ENCODE results near the gene MCC. TPM values are rescaled to one million over a fixed set of nuclear protein-coding genes. Genes with fewer than 3 reads are reported as not detected.

The MCC gene
- total RNA-seq, 1 donor from 2014 or later, result 2.5 TPM

- Histone ChIP-seq H3K4me3 (no peak overlapping the region), H3K4me2 (no peak overlapping the region), H2AFZ (replicated peaks) (no peak overlapping the region), H3K9ac (no peak overlapping the region), H3K36me3 (no peaks in the 10 kb centered on the region), H3K27me3 (no peaks in the 10 kb centered on the region), H3K27ac (no peak overlapping the region), H3F3A (ENCODE audit: low read depth) (peaks cover 36% of the 10 kb centered on the region), H3K9me3 (ENCODE audit: low read depth) (no peaks in the 10 kb centered on the region), H4K20me1 (ENCODE audit: low read depth) (no peaks in the 10 kb centered on the region), H3K4me1 (peaks cover 48% of the 10 kb centered on the region), H3K79me2 (ENCODE audit: low read depth) (peaks cover 2% of the 10 kb centered on the region)
- TF ChIP-seq EZH2phosphoT487 (IDR thresholded peaks at IDR 0.05) (no peak), EZH2 (IDR thresholded peaks at IDR 0.05) (no peak), CTCF (IDR thresholded peaks at IDR 0.05) (no peak)
- no peak overlapping the region for H3K4me3 Mint-ChIP-seq
- H3K9me3 Mint-ChIP-seq, result peaks cover 3% of the 10 kb centered on the region
- peaks cover 25% of the 10 kb centered on the region for H3K4me1 Mint-ChIP-seq
- no peaks in the 10 kb centered on the region for H3K36me3 Mint-ChIP-seq
- H3K27ac Mint-ChIP-seq, result no peak overlapping the region
- DNase-seq (ENCODE audit: low spot score), result no peak
- no peaks in the 10 kb centered on the region for H3K27me3 Mint-ChIP-seq (ENCODE audit: insufficient read depth, low read depth)
These were observed 220.8 kb downstream of the MCC start for GRCh38 chr5:113267361-113267900.

GRCh38 chr5:113266913-113267227 is 221.4 kb downstream of the MCC start:
- Mint-ChIP-seq H3K36me3 (no peaks in the 10 kb centered on the region), H3K4me1 (peaks cover 25% of the 10 kb centered on the region), H3K27ac (no peak overlapping the region), H3K27me3 (ENCODE audit: insufficient read depth, low read depth) (no peaks in the 10 kb centered on the region), H3K4me3 (no peak overlapping the region), H3K9me3 (peaks cover 3% of the 10 kb centered on the region)
- H4K20me1 ChIP-seq (ENCODE audit: low read depth), result no peaks in the 10 kb centered on the region
- no peak overlapping the region for H3K27ac ChIP-seq
- H3K36me3 ChIP-seq, result no peaks in the 10 kb centered on the region
- H3K79me2 ChIP-seq (ENCODE audit: low read depth), result no peaks in the 10 kb centered on the region
- peaks cover 46% of the 10 kb centered on the region for H3K4me1 ChIP-seq
- no peaks in the 10 kb centered on the region for H3K9me3 ChIP-seq (ENCODE audit: low read depth)
- H2AFZ ChIP-seq (replicated peaks), result no peak overlapping the region
- peaks cover 33% of the 10 kb centered on the region for H3F3A ChIP-seq (ENCODE audit: low read depth)
- no peak overlapping the region for H3K4me3 ChIP-seq
- H3K4me2 ChIP-seq, result no peak overlapping the region
- TF ChIP-seq CTCF (IDR thresholded peaks at IDR 0.05) (no peak), EZH2phosphoT487 (IDR thresholded peaks at IDR 0.05) (no peak), EZH2 (IDR thresholded peaks at IDR 0.05) (no peak)
- H3K9ac ChIP-seq, result no peak overlapping the region
- DNase-seq (ENCODE audit: low spot score), result no peak
- no peaks in the 10 kb centered on the region for H3K27me3 ChIP-seq

GRCh38 chr5:113266227-113266912 is 221.9 kb downstream of the MCC start:
- Histone ChIP-seq H2AFZ (replicated peaks) (no peak overlapping the region), H3K4me1 (peaks cover 41% of the 10 kb centered on the region), H3K4me3 (no peak overlapping the region), H3K79me2 (ENCODE audit: low read depth) (no peaks in the 10 kb centered on the region), H3K9ac (no peak overlapping the region), H4K20me1 (ENCODE audit: low read depth) (no peaks in the 10 kb centered on the region), H3K4me2 (no peak overlapping the region), H3K27ac (no peak overlapping the region), H3K27me3 (no peaks in the 10 kb centered on the region), H3K9me3 (ENCODE audit: low read depth) (no peaks in the 10 kb centered on the region), H3F3A (ENCODE audit: low read depth) (peaks cover 28% of the 10 kb centered on the region), H3K36me3 (no peaks in the 10 kb centered on the region)
- H3K36me3 Mint-ChIP-seq, result no peaks in the 10 kb centered on the region
- H3K9me3 Mint-ChIP-seq, result peaks cover 3% of the 10 kb centered on the region
- H3K4me3 Mint-ChIP-seq, result no peak overlapping the region
- peaks cover 25% of the 10 kb centered on the region for H3K4me1 Mint-ChIP-seq
- no peaks in the 10 kb centered on the region for H3K27me3 Mint-ChIP-seq (ENCODE audit: insufficient read depth, low read depth)
- no peak for DNase-seq (ENCODE audit: low spot score)
- no peak for TF ChIP-seq EZH2phosphoT487 (IDR thresholded peaks at IDR 0.05)
- TF ChIP-seq CTCF (IDR thresholded peaks at IDR 0.05), result no peak
- TF ChIP-seq EZH2 (IDR thresholded peaks at IDR 0.05), result no peak
- no peak overlapping the region for H3K27ac Mint-ChIP-seq
